ENCODE measurements around the gene DCANP1. TPM values are rescaled to one million over a fixed set of nuclear protein-coding genes. Genes with fewer than 3 reads are reported as not detected.

Gene DCANP1
- total and polyA plus RNA-seq, 2 donors from 2014 or later, result not detected

DNA sequence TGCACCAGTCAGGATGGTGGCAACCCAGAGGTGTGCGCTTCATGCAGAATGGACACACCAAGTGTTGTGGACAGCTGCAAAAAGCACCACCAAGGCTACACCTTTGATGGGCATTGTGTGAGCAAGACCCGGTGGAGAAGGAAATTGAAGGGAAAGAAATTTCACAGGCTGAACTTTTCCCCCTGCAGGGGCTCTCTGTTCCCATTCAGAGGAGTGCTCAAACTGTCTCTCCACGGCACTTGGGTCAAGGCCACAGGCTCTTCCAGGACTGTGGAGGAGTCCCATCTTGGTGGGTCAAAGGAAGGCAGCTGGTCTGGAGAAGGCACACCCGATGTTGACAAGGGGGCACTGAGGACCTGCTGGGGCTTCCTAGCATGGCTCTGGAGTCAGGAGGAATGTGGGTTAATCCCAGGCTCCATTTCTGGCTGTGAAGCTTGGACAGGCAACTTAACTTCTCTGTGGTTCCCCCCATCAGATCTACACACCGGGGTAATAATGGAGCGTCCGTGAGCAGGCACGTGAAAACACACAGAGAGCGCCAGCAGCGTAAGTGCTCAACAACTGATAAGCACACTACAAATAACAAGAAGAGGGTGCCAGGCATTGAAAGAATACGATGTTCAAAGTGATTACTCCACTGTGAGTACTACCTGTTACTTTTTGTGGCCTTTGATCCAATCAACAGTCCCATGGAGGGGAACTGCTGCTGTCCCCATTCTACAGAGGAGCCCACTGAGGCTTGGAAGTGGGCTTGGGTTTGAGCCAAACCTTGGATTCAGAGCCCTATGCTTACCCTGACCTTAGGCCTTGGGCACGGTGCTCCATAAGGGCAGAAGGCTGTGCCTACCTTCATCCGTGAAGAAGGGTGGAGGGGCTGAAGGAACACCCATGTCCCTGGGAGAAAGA, 39.2 kb upstream of the DCANP1 start:
- TF ChIP-seq, protein P1, sequence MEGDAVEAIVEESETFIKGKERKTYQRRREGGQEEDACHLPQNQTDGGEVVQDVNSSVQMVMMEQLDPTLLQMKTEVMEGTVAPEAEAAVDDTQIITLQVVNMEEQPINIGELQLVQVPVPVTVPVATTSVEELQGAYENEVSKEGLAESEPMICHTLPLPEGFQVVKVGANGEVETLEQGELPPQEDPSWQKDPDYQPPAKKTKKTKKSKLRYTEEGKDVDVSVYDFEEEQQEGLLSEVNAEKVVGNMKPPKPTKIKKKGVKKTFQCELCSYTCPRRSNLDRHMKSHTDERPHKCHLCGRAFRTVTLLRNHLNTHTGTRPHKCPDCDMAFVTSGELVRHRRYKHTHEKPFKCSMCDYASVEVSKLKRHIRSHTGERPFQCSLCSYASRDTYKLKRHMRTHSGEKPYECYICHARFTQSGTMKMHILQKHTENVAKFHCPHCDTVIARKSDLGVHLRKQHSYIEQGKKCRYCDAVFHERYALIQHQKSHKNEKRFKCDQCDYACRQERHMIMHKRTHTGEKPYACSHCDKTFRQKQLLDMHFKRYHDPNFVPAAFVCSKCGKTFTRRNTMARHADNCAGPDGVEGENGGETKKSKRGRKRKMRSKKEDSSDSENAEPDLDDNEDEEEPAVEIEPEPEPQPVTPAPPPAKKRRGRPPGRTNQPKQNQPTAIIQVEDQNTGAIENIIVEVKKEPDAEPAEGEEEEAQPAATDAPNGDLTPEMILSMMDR (IDR thresholded peaks at IDR 0.05; ENCODE audit: borderline replicate concordance, extremely low read depth, insufficient read depth), result no peak
- Histone ChIP-seq H3K4me3 (ENCODE audit: low read length in 3 of 3) (no peak overlapping the region), H3K27me3 (ENCODE audit: control insufficient read depth, insufficient read depth, low read length) (peaks cover 26% of the 10 kb centered on the region), H3K36me3 (ENCODE audit: control insufficient read depth in 2 of 3, insufficient read depth in 3 of 3, low read length in 3 of 3) (no peaks in the 10 kb centered on the region), H3K27ac (ENCODE audit: low read depth in 2 of 2, low read length in 2 of 2) (no peak overlapping the region), H3K4me1 (ENCODE audit: control insufficient read depth in 2 of 3, insufficient read depth in 2 of 3, low read depth in 1 of 3, low read length in 3 of 3) (peaks cover 0 to 2% (median 0%) of the 10 kb centered on the region in 3 donors), H3K9ac (ENCODE audit: low read length in 3 of 3) (no peak overlapping the region), H3K9me3 (ENCODE audit: control insufficient read depth in 2 of 3, insufficient read depth in 1 of 3, low read length in 3 of 3) (no peaks in the 10 kb centered on the region)
- no peak for DNase-seq
- intact Hi-C loops (cut with DNase I), result no loop called here
- FAIRE-seq, result no peak

- no peak for FAIRE-seq
- Histone ChIP-seq H3K27me3 (ENCODE audit: control insufficient read depth, insufficient read depth, low read length) (peaks cover 15% of the 10 kb centered on the region), H3K36me3 (ENCODE audit: control insufficient read depth in 2 of 3, insufficient read depth in 3 of 3, low read length in 3 of 3) (no peaks in the 10 kb centered on the region), H3K4me1 (ENCODE audit: control insufficient read depth in 2 of 3, insufficient read depth in 2 of 3, low read depth in 1 of 3, low read length in 3 of 3) (no peaks in the 10 kb centered on the region), H3K9ac (ENCODE audit: low read length in 3 of 3) (no peak overlapping the region), H3K4me3 (ENCODE audit: low read length in 3 of 3) (no peak overlapping the region), H3K9me3 (ENCODE audit: control insufficient read depth in 2 of 3, insufficient read depth in 1 of 3, low read length in 3 of 3) (no peaks in the 10 kb centered on the region), H3K27ac (ENCODE audit: low read depth in 2 of 2, low read length in 2 of 2) (no peak overlapping the region)
- intact Hi-C loops (cut with DNase I), result no loop called here
- TF ChIP-seq, protein P1 (IDR thresholded peaks at IDR 0.05; ENCODE audit: borderline replicate concordance, extremely low read depth, insufficient read depth), result no peak
- no peak for DNase-seq
These were observed 37.5 kb upstream of the DCANP1 start for GRCh38 chr5:135484674-135485086.

- H3K9ac ChIP-seq (ENCODE audit: low read length in 3 of 3), result no peak overlapping the region
- DNase-seq (no peak), FAIRE-seq (no peak)
- TF ChIP-seq, protein P1 (IDR thresholded peaks at IDR 0.05; ENCODE audit: borderline replicate concordance, extremely low read depth, insufficient read depth), result no peak
- peaks cover 12% of the 10 kb centered on the region for H3K27me3 ChIP-seq (ENCODE audit: control insufficient read depth, insufficient read depth, low read length)
- no peaks in the 10 kb centered on the region for H3K36me3 ChIP-seq (ENCODE audit: control insufficient read depth in 2 of 3, insufficient read depth in 3 of 3, low read length in 3 of 3)
- H3K4me3 ChIP-seq (ENCODE audit: low read length in 3 of 3), result no peak overlapping the region
- no peak overlapping the region for H3K27ac ChIP-seq (ENCODE audit: low read depth in 2 of 2, low read length in 2 of 2)
- H3K9me3 ChIP-seq (ENCODE audit: control insufficient read depth in 2 of 3, insufficient read depth in 1 of 3, low read length in 3 of 3), result no peaks in the 10 kb centered on the region
- no peaks in the 10 kb centered on the region for H3K4me1 ChIP-seq (ENCODE audit: control insufficient read depth in 2 of 3, insufficient read depth in 2 of 3, low read depth in 1 of 3, low read length in 3 of 3)
- intact Hi-C loops (cut with DNase I), result no loop called here
These were observed 36.1 kb upstream of the DCANP1 start for GRCh38 chr5:135483254-135483653.
